ENCODE results near the gene CDIPT.

CDIPT gene

DNA sequence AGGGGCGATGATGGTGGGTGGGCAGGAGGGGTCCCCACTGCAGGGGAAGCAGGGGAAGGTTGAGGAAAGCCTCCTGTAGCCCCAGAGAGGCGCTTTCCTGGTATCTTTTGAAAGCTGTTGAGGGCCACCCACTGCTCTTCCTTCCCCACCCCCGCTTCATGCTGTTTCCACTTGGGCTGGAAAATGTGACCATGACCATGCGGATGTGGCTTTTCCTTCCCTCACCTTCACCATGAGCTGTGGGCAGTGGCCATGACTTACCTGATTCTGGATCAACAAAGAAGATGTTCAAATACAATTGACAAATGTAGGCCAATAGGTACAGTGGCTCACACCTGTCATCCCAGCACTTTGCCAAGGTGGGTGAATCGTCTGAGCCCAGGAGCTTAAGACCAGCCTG lies 28.9 kb downstream of the CDIPT start:
- TF ChIP-seq TAF1 (IDR thresholded peaks at IDR 0.05; ENCODE audit: low read depth) = no peak
- TF ChIP-seq ZBTB7A (IDR thresholded peaks at IDR 0.05; ENCODE audit: low read depth) = no peak
- no peak for TF ChIP-seq RAD21 (IDR thresholded peaks at IDR 0.05; ENCODE audit: low read depth)
- no peak for TF ChIP-seq EGR1 (IDR thresholded peaks at IDR 0.05)
- no peak for TF ChIP-seq NFIC (IDR thresholded peaks at IDR 0.05)
- TF ChIP-seq FOXM1 (IDR thresholded peaks at IDR 0.05; ENCODE audit: borderline replicate concordance, low read depth) = no peak
- no peak for TF ChIP-seq CEBPB (IDR thresholded peaks at IDR 0.05)
- TF ChIP-seq YY1 (IDR thresholded peaks at IDR 0.05; ENCODE audit: low read depth) = no peak
- no peak for TF ChIP-seq CREB1 (IDR thresholded peaks at IDR 0.05; ENCODE audit: low read depth)
- no peak for TF ChIP-seq TEAD4 (IDR thresholded peaks at IDR 0.05)
- TF ChIP-seq TCF12 (IDR thresholded peaks at IDR 0.05; ENCODE audit: low read depth) = no peak
- TF ChIP-seq EP300 (IDR thresholded peaks at IDR 0.05; ENCODE audit: borderline replicate concordance) = no peak
- no peak for TF ChIP-seq REST (IDR thresholded peaks at IDR 0.05; ENCODE audit: low read depth)
- TF ChIP-seq, protein P1, sequence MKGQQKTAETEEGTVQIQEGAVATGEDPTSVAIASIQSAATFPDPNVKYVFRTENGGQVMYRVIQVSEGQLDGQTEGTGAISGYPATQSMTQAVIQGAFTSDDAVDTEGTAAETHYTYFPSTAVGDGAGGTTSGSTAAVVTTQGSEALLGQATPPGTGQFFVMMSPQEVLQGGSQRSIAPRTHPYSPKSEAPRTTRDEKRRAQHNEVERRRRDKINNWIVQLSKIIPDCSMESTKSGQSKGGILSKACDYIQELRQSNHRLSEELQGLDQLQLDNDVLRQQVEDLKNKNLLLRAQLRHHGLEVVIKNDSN (IDR thresholded peaks at IDR 0.05) = no peak
- no peak for TF ChIP-seq MAX (IDR thresholded peaks at IDR 0.05)

GRCh38 chr16:29831490-29831889 lies 31.5 kb downstream of the CDIPT start:
- TF ChIP-seq EP300 (IDR thresholded peaks at IDR 0.05; ENCODE audit: borderline replicate concordance) (no peak), CREB1 (IDR thresholded peaks at IDR 0.05; ENCODE audit: low read depth) (no peak), FOXM1 (IDR thresholded peaks at IDR 0.05; ENCODE audit: borderline replicate concordance, low read depth) (no peak), CEBPB (IDR thresholded peaks at IDR 0.05) (no peak)

DNA sequence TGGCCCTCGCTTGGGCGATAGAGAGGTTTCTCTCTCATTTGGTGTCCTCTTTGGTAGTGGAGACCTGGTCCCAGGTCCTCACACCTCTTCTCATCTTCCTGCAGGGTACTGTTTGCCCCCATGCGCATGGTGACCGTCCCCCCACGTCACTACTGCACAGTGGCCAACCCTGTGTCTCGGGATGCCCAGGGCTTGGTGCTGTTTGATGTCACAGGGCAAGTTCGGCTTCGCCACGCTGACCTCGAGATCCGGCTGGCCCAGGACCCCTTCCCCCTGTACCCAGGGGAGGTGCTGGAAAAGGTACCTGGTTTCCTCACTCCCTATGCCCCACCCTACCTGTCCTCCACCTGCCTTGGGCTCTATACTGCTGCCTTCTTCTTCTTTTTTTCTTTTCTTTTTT lies 32.3 kb downstream of the CDIPT start:
- TF ChIP-seq REST (IDR thresholded peaks at IDR 0.05; ENCODE audit: low read depth) (no peak), ZBTB7A (IDR thresholded peaks at IDR 0.05; ENCODE audit: low read depth) (no peak), TEAD4 (IDR thresholded peaks at IDR 0.05) (no peak), NFIC (IDR thresholded peaks at IDR 0.05) (no peak)

DNA sequence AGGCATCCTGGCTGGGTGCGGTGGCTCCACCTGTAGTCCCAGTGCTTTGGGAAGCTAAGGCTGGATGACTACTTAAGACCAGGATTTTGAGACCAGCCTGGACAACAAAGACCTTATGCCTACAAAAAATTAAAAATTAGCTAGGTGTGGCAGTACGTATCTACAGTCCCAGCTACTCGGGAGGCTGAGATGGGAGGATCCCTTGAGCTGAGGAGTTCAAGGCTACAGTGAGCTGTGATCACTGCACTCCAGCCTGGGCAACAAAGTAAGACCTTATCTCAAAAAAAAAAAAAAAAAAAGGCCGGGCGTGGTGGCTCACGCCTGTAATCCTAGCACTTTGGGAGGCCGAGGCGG lies 36.7 kb downstream of the CDIPT start:
- TF ChIP-seq CEBPB (IDR thresholded peaks at IDR 0.05) (no peak), ZBTB7A (IDR thresholded peaks at IDR 0.05; ENCODE audit: low read depth) (no peak), EP300 (IDR thresholded peaks at IDR 0.05; ENCODE audit: borderline replicate concordance) (no peak), RAD21 (IDR thresholded peaks at IDR 0.05; ENCODE audit: low read depth) (no peak), FOXM1 (IDR thresholded peaks at IDR 0.05; ENCODE audit: borderline replicate concordance, low read depth) (no peak), CREB1 (IDR thresholded peaks at IDR 0.05; ENCODE audit: low read depth) (no peak), TCF12 (IDR thresholded peaks at IDR 0.05; ENCODE audit: low read depth) (no peak), YY1 (IDR thresholded peaks at IDR 0.05; ENCODE audit: low read depth) (no peak), MAX (IDR thresholded peaks at IDR 0.05) (no peak), REST (IDR thresholded peaks at IDR 0.05; ENCODE audit: low read depth) (no peak), EGR1 (IDR thresholded peaks at IDR 0.05) (no peak), NFIC (IDR thresholded peaks at IDR 0.05) (no peak), TEAD4 (IDR thresholded peaks at IDR 0.05) (no peak), TAF1 (IDR thresholded peaks at IDR 0.05; ENCODE audit: low read depth) (no peak)

GRCh38 chr16:29825145-29826044 lies 37.6 kb downstream of the CDIPT start:
- TF ChIP-seq EP300 (IDR thresholded peaks at IDR 0.05; ENCODE audit: borderline replicate concordance) (no peak), YY1 (IDR thresholded peaks at IDR 0.05; ENCODE audit: low read depth) (no peak), ZBTB7A (IDR thresholded peaks at IDR 0.05; ENCODE audit: low read depth) (no peak), FOXM1 (IDR thresholded peaks at IDR 0.05; ENCODE audit: borderline replicate concordance, low read depth) (no peak), TAF1 (IDR thresholded peaks at IDR 0.05; ENCODE audit: low read depth) (no peak), CREB1 (IDR thresholded peaks at IDR 0.05; ENCODE audit: low read depth) (no peak)
- TF ChIP-seq, protein P1 (IDR thresholded peaks at IDR 0.05) = no peak

Measured in Ishikawa (cell line).